Astrocyte (in vitro differentiated cells and primary cell): ENCODE data around the gene TSNAXIP1. TPM values are rescaled to one million over a fixed set of nuclear protein-coding genes. Genes with fewer than 3 reads are reported as not detected.
A peak's percentile ranks its signal among the peaks of the same experiment; 100 is the strongest.

Experiments used
- DNase-seq: peaks from one replicate; pipeline ENCODE4 v3.0.0-alpha.2; 2010; ENCODE audit warnings: low read depth
- FAIRE-seq: peaks from 2 replicates; lab custom pipeline; 2011; peaks lifted over from hg19 to GRCh38; lab: Jason Lieb, UNC
- H2AFZ ChIP-seq: 2 replicates; pipeline ENCODE4 v1.6.0; 2012; ENCODE audit warnings: low read depth, low read length, inconsistent platforms
- H3K27ac ChIP-seq: 2 replicates; pipeline ENCODE4 v1.5.1; 2011; ENCODE audit warnings: low read depth, low read length, inconsistent platforms
- H3K27me3 ChIP-seq: 2 replicates; pipeline ENCODE4 v1.6.0; 2011; ENCODE audit warnings: low read length, inconsistent platforms; ENCODE audit not compliant: insufficient read depth
- H3K36me3 ChIP-seq: 2 replicates; pipeline ENCODE4 v1.5.1; 2011; ENCODE audit warnings: low read length, inconsistent platforms; ENCODE audit not compliant: insufficient read depth
- H3K4me1 ChIP-seq: 2 replicates; pipeline ENCODE4 v1.5.1; 2011; ENCODE audit warnings: low read length, inconsistent platforms; ENCODE audit not compliant: insufficient read depth
- H3K4me2 ChIP-seq: 2 replicates; pipeline ENCODE4 v1.6.0; 2012; ENCODE audit warnings: low read length, inconsistent platforms
- H3K4me3 ChIP-seq: 2 replicates; pipeline ENCODE4 v1.5.1; 2011; ENCODE audit warnings: low read depth, mild to moderate bottlenecking, low read length, inconsistent platforms; ENCODE audit not compliant: insufficient read depth
- H3K79me2 ChIP-seq: 2 replicates; pipeline ENCODE4 v1.6.0; 2012; ENCODE audit warnings: mild to moderate bottlenecking, low read length, inconsistent platforms; ENCODE audit not compliant: insufficient read depth
- H3K9ac ChIP-seq: 2 replicates; pipeline ENCODE4 v1.6.0; 2012; ENCODE audit warnings: mild to moderate bottlenecking, low read length, inconsistent platforms
- H3K9me3 ChIP-seq: 2 replicates; pipeline ENCODE4 v1.5.1; 2012; ENCODE audit warnings: low read depth, mild to moderate bottlenecking, low read length, inconsistent platforms; ENCODE audit not compliant: insufficient read depth
- H4K20me1 ChIP-seq: 2 replicates; pipeline ENCODE4 v1.6.0; 2012; ENCODE audit warnings: low read length, inconsistent platforms; ENCODE audit not compliant: insufficient read depth
- H3K27ac Mint-ChIP-seq: one replicate; pipeline ENCODE4 v1.8.0; 2021; ENCODE audit warnings: mild to moderate bottlenecking, mixed read lengths; ENCODE audit not compliant: unreplicated experiment
- H3K27me3 Mint-ChIP-seq: one replicate; pipeline ENCODE4 v1.8.0; 2021; ENCODE audit warnings: low read depth, mixed read lengths; ENCODE audit not compliant: unreplicated experiment
- H3K36me3 Mint-ChIP-seq: one replicate; pipeline ENCODE4 v1.8.0; 2021; ENCODE audit warnings: low read depth, mixed read lengths; ENCODE audit not compliant: unreplicated experiment
- H3K4me1 Mint-ChIP-seq: one replicate; pipeline ENCODE4 v1.8.0; 2021; ENCODE audit warnings: low read depth, mixed read lengths; ENCODE audit not compliant: unreplicated experiment
- H3K4me3 Mint-ChIP-seq: one replicate; pipeline ENCODE4 v1.8.0; 2021; ENCODE audit warnings: mild to moderate bottlenecking, moderate library complexity, mixed read lengths; ENCODE audit not compliant: unreplicated experiment
- H3K9me3 Mint-ChIP-seq: one replicate; pipeline ENCODE4 v1.8.0; 2021; ENCODE audit warnings: mild to moderate bottlenecking, mixed read lengths; ENCODE audit not compliant: unreplicated experiment
- CTCF ChIP-seq: IDR thresholded peaks from 2 replicates; pipeline ENCODE4 v1.5.1; 2011; ENCODE audit warnings: low read depth, mild to moderate bottlenecking, inconsistent platforms, low read length, moderate library complexity; ENCODE audit not compliant: insufficient read depth
- EZH2 ChIP-seq: IDR thresholded peaks from 2 replicates; pipeline ENCODE4 v1.6.1; 2012; ENCODE audit warnings: mild to moderate bottlenecking, low read length, inconsistent platforms; ENCODE audit not compliant: insufficient read depth
- total RNA-seq: library from RNA; stranded (reverse); gene quantifications from 2 replicates; pipeline ENCODE4 v1.2.1, GENCODE V29; 2021

Gene TSNAXIP1
- total RNA-seq, 1 donor from 2014 or later, result 1.5 TPM

- DNase-seq, result peak; percentile 27
- H3K79me2 ChIP-seq, result peaks cover 3% of the 10 kb centered on the region
- Mint-ChIP-seq H3K36me3 (peaks cover 9% of the 10 kb centered on the region), H3K4me1 (peaks cover 6% of the 10 kb centered on the region), H3K27ac (no peak overlapping the region), H3K9me3 (no peaks in the 10 kb centered on the region), H3K4me3 (no peak overlapping the region), H3K27me3 (no peaks in the 10 kb centered on the region)
- no peak overlapping the region for H3K4me2 ChIP-seq
- H3K4me3 ChIP-seq, result no peak overlapping the region
- peaks cover 5% of the 10 kb centered on the region for H3K4me1 ChIP-seq
- no peaks in the 10 kb centered on the region for H3K36me3 ChIP-seq
- H2AFZ ChIP-seq, result no peak overlapping the region
- H3K9ac ChIP-seq, result no peak overlapping the region
- H3K27ac ChIP-seq, result no peak overlapping the region
- FAIRE-seq, result no peak
- no peaks in the 10 kb centered on the region for H3K9me3 ChIP-seq
- no peak for TF ChIP-seq EZH2
- TF ChIP-seq CTCF, result no peak
- peaks cover 18% of the 10 kb centered on the region for H4K20me1 ChIP-seq
- H3K27me3 ChIP-seq, result no peaks in the 10 kb centered on the region
Measured at GRCh38 chr16:67766291-67766690, 40.4 kb upstream of the TSNAXIP1 start.

GRCh38 chr16:67767953-67768352 lies 38.7 kb upstream of the TSNAXIP1 start:
- Mint-ChIP-seq H3K27ac (no peak overlapping the region), H3K4me3 (no peak overlapping the region), H3K27me3 (no peaks in the 10 kb centered on the region), H3K36me3 (peaks cover 14% of the 10 kb centered on the region), H3K4me1 (peaks cover 13% of the 10 kb centered on the region), H3K9me3 (no peaks in the 10 kb centered on the region)
- Histone ChIP-seq H3K27me3 (no peaks in the 10 kb centered on the region), H3K79me2 (peaks cover 8% of the 10 kb centered on the region), H3K9ac (no peak overlapping the region), H3K27ac (no peak overlapping the region), H2AFZ (no peak overlapping the region), H3K36me3 (no peaks in the 10 kb centered on the region), H3K9me3 (no peaks in the 10 kb centered on the region), H3K4me2 (no peak overlapping the region), H3K4me1 (peaks cover 5% of the 10 kb centered on the region), H4K20me1 (peaks cover 23% of the 10 kb centered on the region), H3K4me3 (no peak overlapping the region)
- FAIRE-seq (no peak), DNase-seq (peak; percentile 61)
- TF ChIP-seq CTCF, result no peak
- no peak for TF ChIP-seq EZH2

GRCh38 chr16:67770346-67770991 lies 36.2 kb upstream of the TSNAXIP1 start:
- Histone ChIP-seq H3K9ac (no peak overlapping the region), H3K4me1 (peaks cover 11% of the 10 kb centered on the region), H3K9me3 (no peaks in the 10 kb centered on the region), H3K36me3 (no peaks in the 10 kb centered on the region), H3K4me3 (no peak overlapping the region), H4K20me1 (peaks cover 39% of the 10 kb centered on the region), H3K27me3 (no peaks in the 10 kb centered on the region), H3K27ac (no peak overlapping the region), H3K4me2 (no peak overlapping the region), H2AFZ (no peak overlapping the region), H3K79me2 (peaks cover 18% of the 10 kb centered on the region)
- H3K36me3 Mint-ChIP-seq, result peaks cover 10% of the 10 kb centered on the region
- no peaks in the 10 kb centered on the region for H3K9me3 Mint-ChIP-seq
- TF ChIP-seq CTCF, result no peak
- TF ChIP-seq EZH2, result no peak
- no peak overlapping the region for H3K27ac Mint-ChIP-seq
- H3K27me3 Mint-ChIP-seq, result no peaks in the 10 kb centered on the region
- no peak for DNase-seq
- peaks cover 19% of the 10 kb centered on the region for H3K4me1 Mint-ChIP-seq
- H3K4me3 Mint-ChIP-seq, result no peak overlapping the region
- no peak for FAIRE-seq
